Measurements from ENCODE around the gene PLVAP.

DNA sequence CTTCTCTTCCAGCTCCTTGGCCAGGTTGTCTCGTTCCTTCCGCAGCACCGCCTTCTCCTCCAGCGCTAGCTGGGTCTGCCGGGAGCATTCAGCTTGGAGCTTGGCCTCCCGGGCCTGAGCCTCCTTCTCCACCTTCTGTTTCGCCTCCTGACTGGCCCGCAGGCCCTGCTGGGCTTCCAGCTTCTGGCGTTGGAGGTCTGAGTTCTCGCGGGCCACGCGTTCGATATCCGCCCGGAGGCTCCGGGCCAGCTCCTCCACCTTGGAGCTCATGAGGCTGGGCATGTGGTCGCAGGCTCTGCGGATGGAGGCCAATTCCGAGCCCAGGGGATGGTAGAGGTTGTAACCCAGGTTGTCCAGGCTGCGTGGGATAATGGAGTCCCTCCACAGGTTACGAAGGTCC lies 11.8 kb downstream of the PLVAP start:
- TF ChIP-seq CTCF (conservative IDR thresholded peaks at IDR 0.05 in 1 of 2, IDR thresholded peaks at IDR 0.05 in 1 of 2; ENCODE audit: extremely low read depth in 1 of 2, insufficient read depth in 1 of 2, low read depth in 1 of 2, low read length in 2 of 2): no peak
- no peak for TF ChIP-seq EZH2 (IDR thresholded peaks at IDR 0.05; ENCODE audit: borderline replicate concordance, low read length)
